Cardiac fibroblast (primary cell): ENCODE results near the gene EGFL6.

Experiments used
- DNase-seq, 2 donors: peaks; one replicate each; pipeline versions ENCODE4 v3.0.0 to v3.0.0-alpha.2; 2010; ENCODE audit warnings: low read depth in 2 of 2
- H3K4me3 ChIP-seq, 2 donors: replicated peaks in 1 of 2; 1 replicate in 1 of 2; 2 replicates in 1 of 2; pipeline ENCODE4 v1.5.1; 2011; ENCODE audit warnings: low read depth in 2 of 2, low read length in 2 of 2, mild to moderate bottlenecking in 2 of 2, moderate library complexity in 1 of 2
- TF ChIP-seq, protein P1 (sequence below): IDR thresholded peaks from one replicate; pipeline ENCODE4 v1.5.1; 2011; ENCODE audit warnings: low read depth, mild to moderate bottlenecking, low read length, inconsistent platforms

EGFL6 gene

GRCh38 chrX:13587786-13588477 lies 18.5 kb downstream of the EGFL6 start:
- no peak overlapping the region for H3K4me3 ChIP-seq
- TF ChIP-seq, protein P1, sequence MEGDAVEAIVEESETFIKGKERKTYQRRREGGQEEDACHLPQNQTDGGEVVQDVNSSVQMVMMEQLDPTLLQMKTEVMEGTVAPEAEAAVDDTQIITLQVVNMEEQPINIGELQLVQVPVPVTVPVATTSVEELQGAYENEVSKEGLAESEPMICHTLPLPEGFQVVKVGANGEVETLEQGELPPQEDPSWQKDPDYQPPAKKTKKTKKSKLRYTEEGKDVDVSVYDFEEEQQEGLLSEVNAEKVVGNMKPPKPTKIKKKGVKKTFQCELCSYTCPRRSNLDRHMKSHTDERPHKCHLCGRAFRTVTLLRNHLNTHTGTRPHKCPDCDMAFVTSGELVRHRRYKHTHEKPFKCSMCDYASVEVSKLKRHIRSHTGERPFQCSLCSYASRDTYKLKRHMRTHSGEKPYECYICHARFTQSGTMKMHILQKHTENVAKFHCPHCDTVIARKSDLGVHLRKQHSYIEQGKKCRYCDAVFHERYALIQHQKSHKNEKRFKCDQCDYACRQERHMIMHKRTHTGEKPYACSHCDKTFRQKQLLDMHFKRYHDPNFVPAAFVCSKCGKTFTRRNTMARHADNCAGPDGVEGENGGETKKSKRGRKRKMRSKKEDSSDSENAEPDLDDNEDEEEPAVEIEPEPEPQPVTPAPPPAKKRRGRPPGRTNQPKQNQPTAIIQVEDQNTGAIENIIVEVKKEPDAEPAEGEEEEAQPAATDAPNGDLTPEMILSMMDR: no peak
- no peak for DNase-seq

DNA sequence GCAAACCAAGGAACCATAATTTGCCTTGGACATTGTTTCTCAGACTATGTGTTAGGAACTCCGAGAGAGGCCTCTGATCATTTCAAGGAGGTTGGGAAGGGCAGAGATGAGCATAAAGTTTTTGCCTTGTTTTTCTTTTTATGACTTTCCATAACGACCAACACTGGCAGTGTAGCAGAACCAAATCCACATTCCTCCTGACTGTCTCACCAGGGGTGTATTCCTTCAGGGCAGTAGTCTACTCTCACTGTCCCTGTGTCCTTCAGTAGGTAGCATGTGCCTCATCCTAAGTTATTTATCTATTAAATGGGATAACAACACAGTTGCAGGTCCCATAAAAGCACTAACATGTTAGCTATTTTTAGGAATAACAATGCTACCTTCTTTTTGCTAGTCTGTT lies 20.8 kb downstream of the EGFL6 start:
- DNase-seq: no peak

DNA sequence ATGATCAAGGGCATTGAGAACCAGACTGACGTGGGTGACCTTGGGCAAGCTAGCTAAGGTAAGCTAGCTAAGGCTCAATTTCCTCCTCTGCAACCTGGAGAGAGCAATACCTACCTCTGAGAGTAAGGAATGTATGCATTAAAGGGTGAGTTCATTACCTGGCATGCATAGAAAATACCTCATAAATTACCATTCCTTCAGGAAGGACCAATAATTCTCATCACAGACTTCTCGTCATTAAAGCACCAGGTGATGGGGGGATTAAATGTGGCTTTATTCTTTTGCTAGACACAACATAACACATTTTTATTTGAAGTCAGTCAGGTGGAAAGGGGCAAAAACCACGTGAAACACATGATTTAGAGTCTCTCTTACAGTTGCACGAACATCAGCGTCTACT lies 21.5 kb downstream of the EGFL6 start:
- DNase-seq: no peak
- TF ChIP-seq, protein P1: no peak
- no peak overlapping the region for H3K4me3 ChIP-seq

More for the DNA sequence above, 20.8 kb downstream of the EGFL6 start:
- H3K4me3 ChIP-seq: no peak overlapping the region
- TF ChIP-seq, protein P1: no peak

- DNase-seq: peak in 1 of 2 donors; percentile 34
- TF ChIP-seq, protein P1: no peak
- no peak overlapping the region for H3K4me3 ChIP-seq
These were observed 28.5 kb downstream of the EGFL6 start for GRCh38 chrX:13597874-13598273.

DNA sequence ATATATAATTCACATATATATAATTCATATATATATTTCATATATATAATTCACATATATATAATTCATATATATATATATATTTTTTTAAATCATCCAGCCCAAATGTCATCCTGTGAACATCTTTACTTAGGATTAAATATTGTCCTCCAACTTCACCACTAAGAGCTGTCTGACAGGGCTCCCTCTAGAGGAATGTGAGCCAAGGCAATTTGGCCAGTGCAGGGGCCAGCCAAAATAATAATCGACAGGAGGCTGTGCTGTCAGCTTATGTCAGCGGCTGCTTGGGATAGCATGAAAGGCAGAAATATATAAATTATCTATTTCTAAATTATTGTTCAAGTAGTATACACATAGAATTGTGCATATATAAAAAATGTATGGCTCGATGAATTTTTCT lies 29.5 kb downstream of the EGFL6 start:
- TF ChIP-seq, protein P1: peak; percentile 24
- H3K4me3 ChIP-seq: no peak overlapping the region
- peak in 1 of 2 donors; percentile 3 for DNase-seq

- TF ChIP-seq, protein P1: no peak
- no peak overlapping the region for H3K4me3 ChIP-seq
- DNase-seq: peak in 1 of 2 donors; percentile 13
These were observed 30.1 kb downstream of the EGFL6 start for GRCh38 chrX:13599491-13599890.

GRCh38 chrX:13605611-13606010 lies 36.2 kb downstream of the EGFL6 start:
- no peak overlapping the region for H3K4me3 ChIP-seq
- TF ChIP-seq, protein P1: no peak
- DNase-seq: no peak
